GM12892 (cell line): Measurements from ENCODE around the gene CENPO.

ENCODE experiments used
- POLR2A ChIP-seq: IDR thresholded peaks from 2 replicates; pipeline ENCODE4 v1.6.1; 2011; ENCODE audit warnings: low read depth, low read length, control low read depth
- TAF1 ChIP-seq: IDR thresholded peaks from 2 replicates; pipeline ENCODE4 v1.6.1; 2011; ENCODE audit warnings: low read depth, mild to moderate bottlenecking, control low read depth, low read length, borderline replicate concordance

DNA sequence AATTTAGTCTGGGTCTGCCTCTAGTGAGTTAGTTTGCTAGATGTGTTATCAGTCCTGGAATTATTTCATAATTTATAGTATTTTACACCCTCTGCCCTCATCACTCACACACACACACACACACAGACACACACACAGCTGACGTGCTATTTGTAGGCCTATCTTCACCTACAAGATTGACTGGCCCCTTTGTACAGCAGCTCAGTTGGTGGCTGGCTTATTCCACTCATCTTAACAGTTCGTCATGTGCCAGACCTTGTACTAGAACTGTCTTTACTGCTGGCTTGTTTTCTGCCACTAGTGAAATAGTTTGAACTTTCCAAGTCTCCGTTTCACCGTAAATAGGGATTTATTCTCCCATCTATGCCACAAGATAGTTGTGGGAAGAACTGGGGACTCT is 21.3 kb downstream of the CENPO start:
- no peak for TF ChIP-seq POLR2A
- no peak for TF ChIP-seq TAF1
